ENCODE data around the gene ANKRD9. TPM values are rescaled to one million over a fixed set of nuclear protein-coding genes. Genes with fewer than 3 reads are reported as not detected.

ANKRD9 gene
- total and polyA plus RNA-seq, 2 of the 13 experiments (the other 11 are each of a cell fraction or from before 2014, with no cell fraction given) = 10.0 to 15.0 TPM

DNA sequence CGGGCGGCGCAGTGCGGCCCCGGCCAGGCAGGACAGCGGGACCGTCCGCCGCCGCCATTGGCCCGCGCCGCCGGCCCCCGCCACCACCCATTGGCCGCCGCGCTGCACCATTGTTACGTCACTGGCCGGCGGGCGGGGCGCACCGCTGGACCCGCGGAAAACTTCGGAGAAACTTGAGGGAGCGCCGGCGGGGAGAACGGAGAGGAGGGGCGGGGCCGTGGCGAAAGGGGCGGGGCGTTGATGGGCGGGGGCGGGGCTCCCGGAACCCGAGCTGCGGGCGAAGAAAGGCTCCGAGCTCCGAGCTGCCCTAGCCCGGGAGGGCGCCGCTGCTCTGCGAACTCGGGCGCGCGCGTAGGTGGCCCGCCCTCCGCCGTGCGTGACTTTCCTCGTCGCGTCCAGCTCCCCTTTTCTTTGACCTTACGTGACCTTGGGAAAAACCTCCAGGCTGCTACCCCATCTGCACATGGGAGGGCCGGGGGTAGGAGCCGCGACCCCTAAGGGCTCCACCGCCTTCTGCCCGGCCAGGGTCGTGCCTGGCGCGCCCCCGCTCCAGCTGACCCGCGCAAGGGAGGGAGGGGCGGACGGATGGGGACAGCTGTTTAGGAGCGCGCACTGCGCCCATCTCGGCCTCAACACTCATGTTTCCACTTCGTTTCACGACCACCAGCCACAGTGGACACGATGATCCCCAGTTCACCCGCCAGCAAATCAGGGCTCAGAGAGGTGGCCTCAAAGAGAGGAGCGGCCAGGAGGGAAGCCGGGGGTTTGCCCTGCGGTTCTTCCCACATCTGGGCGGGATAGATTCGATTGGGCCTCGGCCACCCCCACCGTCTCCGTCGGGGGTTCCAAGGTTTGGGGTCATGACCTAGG is at the start of gene ANKRD9 (continued):
- no peak for TF ChIP-seq NONO (IDR thresholded peaks at IDR 0.05)
- peak; percentile 69; the same call in 1 of the 2 replicates for TF ChIP-seq NONO (CRISPR knock-in tag; conservative IDR thresholded peaks at IDR 0.05)
- no peak for TF ChIP-seq NFIB (CRISPR knock-in tag; IDR thresholded peaks at IDR 0.05; ENCODE audit: borderline replicate concordance)
- TF ChIP-seq ZBTB8A (CRISPR knock-in tag; IDR thresholded peaks at IDR 0.05; ENCODE audit: borderline replicate concordance, low read depth) = no peak
- no peak for TF ChIP-seq NCOA1 (CRISPR knock-in tag; IDR thresholded peaks at IDR 0.05)
- 0 out of 2 replicates have a peak, but pooled peaks have one; percentile 47 for TF ChIP-seq ZNF713 (CRISPR knock-in tag; IDR thresholded peaks at IDR 0.05)
- TF ChIP-seq, protein P1, sequence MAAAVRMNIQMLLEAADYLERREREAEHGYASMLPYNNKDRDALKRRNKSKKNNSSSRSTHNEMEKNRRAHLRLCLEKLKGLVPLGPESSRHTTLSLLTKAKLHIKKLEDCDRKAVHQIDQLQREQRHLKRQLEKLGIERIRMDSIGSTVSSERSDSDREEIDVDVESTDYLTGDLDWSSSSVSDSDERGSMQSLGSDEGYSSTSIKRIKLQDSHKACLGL (CRISPR knock-in tag; IDR thresholded peaks at IDR 0.05) = peak; percentile 59
- TF ChIP-seq, protein P2, sequence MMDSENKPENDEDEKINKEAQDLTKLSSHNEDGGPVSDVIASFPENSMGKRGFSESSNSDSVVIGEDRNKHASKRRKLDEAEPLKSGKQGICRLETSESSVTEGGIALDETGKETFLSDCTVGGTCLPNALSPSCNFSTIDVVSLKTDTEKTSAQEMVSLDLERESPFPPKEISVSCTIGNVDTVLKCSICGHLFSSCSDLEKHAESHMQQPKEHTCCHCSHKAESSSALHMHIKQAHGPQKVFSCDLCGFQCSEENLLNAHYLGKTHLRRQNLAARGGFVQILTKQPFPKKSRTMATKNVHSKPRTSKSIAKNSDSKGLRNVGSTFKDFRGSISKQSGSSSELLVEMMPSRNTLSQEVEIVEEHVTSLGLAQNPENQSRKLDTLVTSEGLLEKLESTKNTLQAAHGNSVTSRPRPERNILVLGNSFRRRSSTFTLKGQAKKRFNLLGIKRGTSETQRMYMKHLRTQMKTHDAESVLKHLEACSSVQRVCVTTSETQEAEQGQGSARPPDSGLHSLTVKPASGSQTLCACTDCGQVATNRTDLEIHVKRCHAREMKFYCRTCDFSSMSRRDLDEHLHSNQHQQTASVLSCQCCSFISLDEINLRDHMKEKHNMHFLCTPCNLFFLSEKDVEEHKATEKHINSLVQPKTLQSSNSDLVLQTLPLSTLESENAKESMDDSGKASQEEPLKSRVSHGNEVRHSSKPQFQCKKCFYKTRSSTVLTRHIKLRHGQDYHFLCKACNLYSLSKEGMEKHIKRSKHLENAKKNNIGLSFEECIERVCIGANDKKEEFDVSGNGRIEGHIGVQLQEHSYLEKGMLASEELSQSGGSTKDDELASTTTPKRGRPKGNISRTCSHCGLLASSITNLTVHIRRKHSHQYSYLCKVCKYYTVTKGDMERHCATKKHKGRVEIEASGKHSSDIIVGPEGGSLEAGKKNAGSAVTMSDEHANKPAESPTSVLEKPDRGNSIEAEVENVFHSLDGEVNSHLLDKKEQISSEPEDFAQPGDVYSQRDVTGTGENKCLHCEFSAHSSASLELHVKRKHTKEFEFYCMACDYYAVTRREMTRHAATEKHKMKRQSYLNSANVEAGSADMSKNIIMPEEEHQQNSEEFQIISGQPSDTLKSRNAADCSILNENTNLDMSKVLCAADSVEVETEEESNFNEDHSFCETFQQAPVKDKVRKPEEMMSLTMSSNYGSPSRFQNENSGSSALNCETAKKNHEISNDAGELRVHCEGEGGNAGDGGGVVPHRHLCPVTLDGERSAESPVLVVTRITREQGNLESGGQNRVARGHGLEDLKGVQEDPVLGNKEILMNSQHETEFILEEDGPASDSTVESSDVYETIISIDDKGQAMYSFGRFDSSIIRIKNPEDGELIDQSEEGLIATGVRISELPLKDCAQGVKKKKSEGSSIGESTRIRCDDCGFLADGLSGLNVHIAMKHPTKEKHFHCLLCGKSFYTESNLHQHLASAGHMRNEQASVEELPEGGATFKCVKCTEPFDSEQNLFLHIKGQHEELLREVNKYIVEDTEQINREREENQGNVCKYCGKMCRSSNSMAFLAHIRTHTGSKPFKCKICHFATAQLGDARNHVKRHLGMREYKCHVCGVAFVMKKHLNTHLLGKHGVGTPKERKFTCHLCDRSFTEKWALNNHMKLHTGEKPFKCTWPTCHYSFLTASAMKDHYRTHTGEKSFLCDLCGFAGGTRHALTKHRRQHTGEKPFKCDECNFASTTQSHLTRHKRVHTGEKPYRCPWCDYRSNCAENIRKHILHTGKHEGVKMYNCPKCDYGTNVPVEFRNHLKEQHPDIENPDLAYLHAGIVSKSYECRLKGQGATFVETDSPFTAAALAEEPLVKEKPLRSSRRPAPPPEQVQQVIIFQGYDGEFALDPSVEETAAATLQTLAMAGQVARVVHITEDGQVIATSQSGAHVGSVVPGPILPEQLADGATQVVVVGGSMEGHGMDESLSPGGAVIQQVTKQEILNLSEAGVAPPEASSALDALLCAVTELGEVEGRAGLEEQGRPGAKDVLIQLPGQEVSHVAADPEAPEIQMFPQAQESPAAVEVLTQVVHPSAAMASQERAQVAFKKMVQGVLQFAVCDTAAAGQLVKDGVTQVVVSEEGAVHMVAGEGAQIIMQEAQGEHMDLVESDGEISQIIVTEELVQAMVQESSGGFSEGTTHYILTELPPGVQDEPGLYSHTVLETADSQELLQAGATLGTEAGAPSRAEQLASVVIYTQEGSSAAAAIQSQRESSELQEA (CRISPR knock-in tag; IDR thresholded peaks at IDR 0.05; ENCODE audit: not compliant biosample characterization) = peak; percentile 20
- TF ChIP-seq PITX1 (CRISPR knock-in tag; IDR thresholded peaks at IDR 0.05) = 0 out of 2 replicates have a peak, but pooled peaks have one; percentile 29
- TF ChIP-seq, protein P3, sequence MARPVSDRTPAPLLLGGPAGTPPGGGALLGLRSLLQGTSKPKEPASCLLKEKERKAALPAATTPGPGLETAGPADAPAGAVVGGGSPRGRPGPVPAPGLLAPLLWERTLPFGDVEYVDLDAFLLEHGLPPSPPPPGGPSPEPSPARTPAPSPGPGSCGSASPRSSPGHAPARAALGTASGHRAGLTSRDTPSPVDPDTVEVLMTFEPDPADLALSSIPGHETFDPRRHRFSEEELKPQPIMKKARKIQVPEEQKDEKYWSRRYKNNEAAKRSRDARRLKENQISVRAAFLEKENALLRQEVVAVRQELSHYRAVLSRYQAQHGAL (CRISPR knock-in tag; IDR thresholded peaks at IDR 0.05; ENCODE audit: not compliant biosample characterization) = peak; percentile 25
- no peak for TF ChIP-seq ZNF296 (CRISPR knock-in tag; conservative IDR thresholded peaks at IDR 0.05)
- no peak for TF ChIP-seq NCOR1 (IDR thresholded peaks at IDR 0.05; ENCODE audit: borderline replicate concordance, low read length)
- TF ChIP-seq ZNF431 (CRISPR knock-in tag; IDR thresholded peaks at IDR 0.05; ENCODE audit: borderline replicate concordance, low read depth) = no peak
- TF ChIP-seq FIP1L1 (IDR thresholded peaks at IDR 0.05; ENCODE audit: borderline replicate concordance, insufficient read depth, low read depth, low read length) = no peak
- TF ChIP-seq, protein P4, sequence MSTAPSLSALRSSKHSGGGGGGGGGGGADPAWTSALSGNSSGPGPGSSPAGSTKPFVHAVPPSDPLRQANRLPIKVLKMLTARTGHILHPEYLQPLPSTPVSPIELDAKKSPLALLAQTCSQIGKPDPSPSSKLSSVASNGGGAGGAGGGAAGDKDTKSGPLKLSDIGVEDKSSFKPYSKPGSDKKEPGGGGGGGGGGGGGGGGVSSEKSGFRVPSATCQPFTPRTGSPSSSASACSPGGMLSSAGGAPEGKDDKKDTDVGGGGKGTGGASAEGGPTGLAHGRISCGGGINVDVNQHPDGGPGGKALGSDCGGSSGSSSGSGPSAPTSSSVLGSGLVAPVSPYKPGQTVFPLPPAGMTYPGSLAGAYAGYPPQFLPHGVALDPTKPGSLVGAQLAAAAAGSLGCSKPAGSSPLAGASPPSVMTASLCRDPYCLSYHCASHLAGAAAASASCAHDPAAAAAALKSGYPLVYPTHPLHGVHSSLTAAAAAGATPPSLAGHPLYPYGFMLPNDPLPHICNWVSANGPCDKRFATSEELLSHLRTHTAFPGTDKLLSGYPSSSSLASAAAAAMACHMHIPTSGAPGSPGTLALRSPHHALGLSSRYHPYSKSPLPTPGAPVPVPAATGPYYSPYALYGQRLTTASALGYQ (CRISPR knock-in tag; IDR thresholded peaks at IDR 0.05) = no peak
- TF ChIP-seq THAP11 (CRISPR knock-in tag; IDR thresholded peaks at IDR 0.05) = no peak
- TF ChIP-seq ZNF274 (CRISPR knock-in tag; IDR thresholded peaks at IDR 0.05) = peak; percentile 32; the same call in 1 of the 2 replicates
